SK-N-MC (cell line): ENCODE data around the gene TCEAL3.

ENCODE experiments used
- EZH2 ChIP-seq: fragments of 200-600 bp; sonication (generic); IDR thresholded peaks from one replicate; pipeline ENCODE4 v1.6.1; 2017; ENCODE audit warnings: antibody characterized with exemption
- POLR2AphosphoS5 ChIP-seq: IDR thresholded peaks from 2 replicates; pipeline ENCODE4 v1.6.1; 2012; ENCODE audit warnings: mild to moderate bottlenecking, low read depth, low read length, borderline replicate concordance

- TF ChIP-seq EZH2 (no peak), POLR2AphosphoS5 (no peak)
Observed at GRCh38 chrX:103631145-103631544, 23.4 kb downstream of the TCEAL3 start.
